Measurements from ENCODE around the gene USP32.

Gene USP32

GRCh38 chr17:60141111-60142018, 250.6 kb downstream of the USP32 start:
- no peak for DNase-seq (ENCODE audit: low spot score)
- in situ Hi-C loops (cut with MboI; ENCODE audit: low pct_unique_long_range_greater_than_20kb, low sequenced_read_pairs, unreplicated experiment) = loop anchor here (25.0 kb wide), 2 partner anchors 271 to 496 kb away; partner anchors contain the start of gene CHCT1
- no peak for TF ChIP-seq CTCF (IDR thresholded peaks at IDR 0.05; ENCODE audit: extremely low read depth, insufficient read depth, missing control alignments)

- TF ChIP-seq CTCF (IDR thresholded peaks at IDR 0.05; ENCODE audit: extremely low read depth, insufficient read depth, missing control alignments) = peak; percentile 65
- in situ Hi-C loops (cut with MboI; ENCODE audit: low pct_unique_long_range_greater_than_20kb, low sequenced_read_pairs, unreplicated experiment) = loop anchor here (25.0 kb wide), 2 partner anchors 273 to 498 kb away; partner anchors contain the start of gene CHCT1
- peak; percentile 80 for DNase-seq (ENCODE audit: low spot score)
Measured at GRCh38 chr17:60139438-60140285, 252.3 kb downstream of the USP32 start.

GRCh38 chr17:60138769-60139437, 253.0 kb downstream of the USP32 start:
- DNase-seq (ENCODE audit: low spot score) = no peak
- TF ChIP-seq CTCF (IDR thresholded peaks at IDR 0.05; ENCODE audit: extremely low read depth, insufficient read depth, missing control alignments) = no peak
- in situ Hi-C loops (cut with MboI; ENCODE audit: low pct_unique_long_range_greater_than_20kb, low sequenced_read_pairs, unreplicated experiment) = loop anchor here (25.0 kb wide), 2 partner anchors 273 to 498 kb away; partner anchors contain the start of gene CHCT1

GRCh38 chr17:60137731-60138130, 254.2 kb downstream of the USP32 start:
- TF ChIP-seq CTCF (IDR thresholded peaks at IDR 0.05; ENCODE audit: extremely low read depth, insufficient read depth, missing control alignments) = no peak
- in situ Hi-C loops (cut with MboI; ENCODE audit: low pct_unique_long_range_greater_than_20kb, low sequenced_read_pairs, unreplicated experiment) = loop anchor here (25.0 kb wide), 2 partner anchors 275 to 500 kb away; partner anchors contain the start of gene CHCT1
- no peak for DNase-seq (ENCODE audit: low spot score)

- no peak for TF ChIP-seq CTCF (IDR thresholded peaks at IDR 0.05; ENCODE audit: extremely low read depth, insufficient read depth, missing control alignments)
- no peak for DNase-seq (ENCODE audit: low spot score)
- in situ Hi-C loops (cut with MboI; ENCODE audit: low pct_unique_long_range_greater_than_20kb, low sequenced_read_pairs, unreplicated experiment) = loop anchor here (25.0 kb wide), 2 partner anchors 276 to 501 kb away; partner anchors contain the start of gene CHCT1
Measured at GRCh38 chr17:60135951-60136666, 255.8 kb downstream of the USP32 start.

Data from GM13977 (cell line).